Calu3 (cell line): ENCODE results near the gene RNF181. TPM values are rescaled to one million over a fixed set of nuclear protein-coding genes. Genes with fewer than 3 reads are reported as not detected.

Experiments used
- BruUV-seq: library from RNA; stranded (reverse); fragments of 400-500 nt; replicated peaks from 2 replicates; lab custom pipeline; 2021; lab: Mats Ljungman, UMichigan
- CTCF ChIA-PET: fragments of 300-600 bp; sonication (Branson Sonifier 250); formaldehyde crosslinking; loops from one replicate; lab custom pipeline; 2022; ENCODE audit warnings: antibody characterized with exemption; lab: Charles Lee
- DNase-seq: peaks from one replicate; pipeline ENCODE4 v3.0.0; 2022
- H3K27ac Mint-ChIP-seq: one replicate; pipeline ENCODE4 v1.8.0; 2022; ENCODE audit warnings: mixed read lengths; ENCODE audit not compliant: unreplicated experiment
- H3K27me3 Mint-ChIP-seq: one replicate; pipeline ENCODE4 v1.8.0; 2022; ENCODE audit warnings: mixed read lengths; ENCODE audit not compliant: unreplicated experiment
- H3K36me3 Mint-ChIP-seq: one replicate; pipeline ENCODE4 v1.8.0; 2022; ENCODE audit warnings: mild to moderate bottlenecking, moderate library complexity, mixed read lengths; ENCODE audit not compliant: insufficient read depth, unreplicated experiment
- H3K4me1 Mint-ChIP-seq: one replicate; pipeline ENCODE4 v1.8.0; 2022; ENCODE audit warnings: mild to moderate bottlenecking, low read depth, mixed read lengths; ENCODE audit not compliant: unreplicated experiment
- H3K4me3 Mint-ChIP-seq: one replicate; pipeline ENCODE4 v1.8.0; 2022; ENCODE audit warnings: mild to moderate bottlenecking, low read depth, moderate library complexity, mixed read lengths; ENCODE audit not compliant: unreplicated experiment
- H3K9me3 Mint-ChIP-seq: one replicate; pipeline ENCODE4 v1.8.0; 2022; ENCODE audit warnings: low read depth, mixed read lengths; ENCODE audit not compliant: unreplicated experiment
- CTCF ChIP-seq: fragments of 200-600 bp; IDR thresholded peaks from one replicate; pipeline ENCODE4 v1.8.0; 2022; ENCODE audit warnings: antibody characterized with exemption; ENCODE audit not compliant: unreplicated experiment
- intact Hi-C: fragments of 100-400 bp; cut with micrococcal nuclease; formaldehyde crosslinking; loops from one replicate; pipeline ENCODE4 v1.10.0; 2022; ENCODE audit not compliant: unreplicated experiment
- total RNA-seq: library from RNA; stranded (reverse); gene quantifications from 2 replicates; pipeline ENCODE4 v1.2.3, GENCODE V29; 2022

The RNF181 gene
- total RNA-seq, 1 experiment from 2014 or later = 101 TPM

GRCh38 chr2:85628658-85629057 is 33.1 kb downstream of the RNF181 start:
- intact Hi-C loops = no loop called here
- H3K9me3 Mint-ChIP-seq = no peaks in the 10 kb centered on the region
- H3K4me1 Mint-ChIP-seq = no peaks in the 10 kb centered on the region
- CTCF ChIA-PET = interaction anchor here (1.0 kb wide), 1 partner anchor 9 kb away, joined by 3 read pairs; no protein-coding TSS in a partner anchor
- H3K27me3 Mint-ChIP-seq = no peaks in the 10 kb centered on the region
- H3K36me3 Mint-ChIP-seq = peaks cover 70% of the 10 kb centered on the region
- no peak overlapping the region for H3K27ac Mint-ChIP-seq
- no TSS peak for BruUV-seq
- TF ChIP-seq CTCF = no peak
- no peak overlapping the region for H3K4me3 Mint-ChIP-seq
- DNase-seq = no peak

- Mint-ChIP-seq H3K27ac (no peak overlapping the region), H3K4me3 (no peak overlapping the region), H3K27me3 (no peaks in the 10 kb centered on the region)
These were observed 35.8 kb downstream of the RNF181 start for GRCh38 chr2:85631316-85631715.

GRCh38 chr2:85635011-85635410 is 39.5 kb downstream of the RNF181 start:
- no TSS peak for BruUV-seq
- CTCF ChIA-PET = interaction anchor here (0.6 kb wide), 1 partner anchor 26 kb away, joined by 5 read pairs; no protein-coding TSS in a partner anchor
- no peak for DNase-seq
- no peaks in the 10 kb centered on the region for H3K9me3 Mint-ChIP-seq
- H3K4me1 Mint-ChIP-seq = no peaks in the 10 kb centered on the region
- H3K27me3 Mint-ChIP-seq = no peaks in the 10 kb centered on the region
- intact Hi-C loops = no loop called here
- no peak overlapping the region for H3K27ac Mint-ChIP-seq
- TF ChIP-seq CTCF = no peak
- H3K36me3 Mint-ChIP-seq = peaks cover 64% of the 10 kb centered on the region
- no peak overlapping the region for H3K4me3 Mint-ChIP-seq

More at GRCh38 chr2:85631316-85631715, 35.8 kb downstream of the RNF181 start:
- CTCF ChIA-PET = interaction anchor here (0.7 kb wide), 2 partner anchors 82 to 111 kb away, joined by 5 read pairs; no protein-coding TSS in a partner anchor
- Mint-ChIP-seq H3K4me1 (no peaks in the 10 kb centered on the region), H3K36me3 (peaks cover 58% of the 10 kb centered on the region), H3K9me3 (no peaks in the 10 kb centered on the region)
- TF ChIP-seq CTCF = no peak
- BruUV-seq = no TSS peak
- DNase-seq = no peak
- intact Hi-C loops = no loop called here

GRCh38 chr2:85635636-85636035 is 40.1 kb downstream of the RNF181 start:
- intact Hi-C loops = no loop called here
- CTCF ChIA-PET = interaction anchor here (1.0 kb wide), 1 partner anchor 13 kb away, joined by 3 read pairs; no protein-coding TSS in a partner anchor
- Mint-ChIP-seq H3K4me1 (no peaks in the 10 kb centered on the region), H3K27me3 (no peaks in the 10 kb centered on the region), H3K27ac (no peak overlapping the region), H3K36me3 (peaks cover 66% of the 10 kb centered on the region), H3K4me3 (no peak overlapping the region), H3K9me3 (no peaks in the 10 kb centered on the region)
- no peak for TF ChIP-seq CTCF
- DNase-seq = no peak
- no TSS peak for BruUV-seq
